GM12874 (cell line): ENCODE data around the gene EHD4.

Source experiments
- CTCF ChIP-seq: IDR thresholded peaks from 2 replicates; pipeline ENCODE4 v1.5.1; 2011; ENCODE audit warnings: low read depth, mild to moderate bottlenecking, control low read depth, low read length, moderate library complexity; ENCODE audit not compliant: insufficient read depth

Gene EHD4

GRCh38 chr15:41890050-41890690 lies 82.2 kb downstream of the EHD4 start:
- TF ChIP-seq CTCF = no peak

- no peak for TF ChIP-seq CTCF
Measured at GRCh38 chr15:41888662-41889253, 83.6 kb downstream of the EHD4 start.

GRCh38 chr15:41887893-41888292 lies 84.5 kb downstream of the EHD4 start:
- no peak for TF ChIP-seq CTCF

GRCh38 chr15:41887161-41887560 lies 85.2 kb downstream of the EHD4 start:
- TF ChIP-seq CTCF = no peak

- no peak for TF ChIP-seq CTCF
Measured at GRCh38 chr15:41886741-41887140, 85.6 kb downstream of the EHD4 start.

GRCh38 chr15:41885841-41886240 lies 86.5 kb downstream of the EHD4 start:
- no peak for TF ChIP-seq CTCF

- no peak for TF ChIP-seq CTCF
Measured at GRCh38 chr15:41885321-41885720, 87.0 kb downstream of the EHD4 start.
